GM12873 (cell line): Measurements from ENCODE around the gene AADAC.

ENCODE experiments used
- TF ChIP-seq, protein P1 (sequence below): IDR thresholded peaks from 2 replicates; pipeline ENCODE4 v1.5.1; 2012; ENCODE audit warnings: low read depth, mild to moderate bottlenecking, moderate library complexity, low read length, control low read depth; ENCODE audit not compliant: insufficient read depth; ENCODE audit errors: missing control alignments

Gene AADAC

GRCh38 chr3:151800431-151800830 is 13.5 kb upstream of the AADAC start:
- TF ChIP-seq, protein P1, sequence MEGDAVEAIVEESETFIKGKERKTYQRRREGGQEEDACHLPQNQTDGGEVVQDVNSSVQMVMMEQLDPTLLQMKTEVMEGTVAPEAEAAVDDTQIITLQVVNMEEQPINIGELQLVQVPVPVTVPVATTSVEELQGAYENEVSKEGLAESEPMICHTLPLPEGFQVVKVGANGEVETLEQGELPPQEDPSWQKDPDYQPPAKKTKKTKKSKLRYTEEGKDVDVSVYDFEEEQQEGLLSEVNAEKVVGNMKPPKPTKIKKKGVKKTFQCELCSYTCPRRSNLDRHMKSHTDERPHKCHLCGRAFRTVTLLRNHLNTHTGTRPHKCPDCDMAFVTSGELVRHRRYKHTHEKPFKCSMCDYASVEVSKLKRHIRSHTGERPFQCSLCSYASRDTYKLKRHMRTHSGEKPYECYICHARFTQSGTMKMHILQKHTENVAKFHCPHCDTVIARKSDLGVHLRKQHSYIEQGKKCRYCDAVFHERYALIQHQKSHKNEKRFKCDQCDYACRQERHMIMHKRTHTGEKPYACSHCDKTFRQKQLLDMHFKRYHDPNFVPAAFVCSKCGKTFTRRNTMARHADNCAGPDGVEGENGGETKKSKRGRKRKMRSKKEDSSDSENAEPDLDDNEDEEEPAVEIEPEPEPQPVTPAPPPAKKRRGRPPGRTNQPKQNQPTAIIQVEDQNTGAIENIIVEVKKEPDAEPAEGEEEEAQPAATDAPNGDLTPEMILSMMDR = no peak

DNA sequence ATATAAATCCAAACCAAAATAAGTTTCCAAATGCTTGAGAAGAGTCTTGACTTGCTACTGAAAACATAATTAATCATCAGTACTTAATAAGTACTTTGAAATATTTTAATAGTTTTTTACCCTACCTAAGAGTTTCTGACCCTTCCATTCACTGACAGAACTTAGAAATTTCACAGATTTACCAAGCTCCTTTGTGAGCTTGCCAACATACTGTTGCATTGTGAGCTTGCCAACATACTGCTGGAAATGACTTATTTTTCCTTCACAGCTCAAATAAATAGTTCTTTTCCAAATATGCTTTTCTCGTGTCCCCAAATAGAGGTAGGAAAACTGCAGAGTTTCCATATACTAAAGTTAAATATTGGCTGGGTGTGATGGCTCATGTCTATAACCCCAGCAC is 9.6 kb upstream of the AADAC start:
- TF ChIP-seq, protein P1 = no peak

DNA sequence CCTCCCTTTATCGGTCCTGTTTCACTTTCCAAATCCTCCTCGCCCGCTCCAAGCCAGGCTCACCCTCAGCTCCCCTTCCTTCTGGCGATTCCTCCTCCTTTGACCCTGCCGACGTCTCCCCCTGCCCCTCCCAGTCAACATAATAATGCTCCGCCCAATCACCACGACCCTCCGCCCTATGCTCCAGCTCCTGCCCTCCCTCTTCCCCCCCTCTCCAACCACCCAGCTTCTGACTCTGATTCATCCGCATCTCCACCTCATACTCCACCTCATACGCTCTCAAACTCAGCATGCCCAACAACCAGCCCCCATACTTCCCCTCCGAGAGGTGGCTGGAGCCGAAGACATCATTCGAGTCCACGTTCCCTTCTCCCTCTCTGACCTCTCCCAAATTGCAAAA is 7.1 kb upstream of the AADAC start:
- TF ChIP-seq, protein P1 = no peak

DNA sequence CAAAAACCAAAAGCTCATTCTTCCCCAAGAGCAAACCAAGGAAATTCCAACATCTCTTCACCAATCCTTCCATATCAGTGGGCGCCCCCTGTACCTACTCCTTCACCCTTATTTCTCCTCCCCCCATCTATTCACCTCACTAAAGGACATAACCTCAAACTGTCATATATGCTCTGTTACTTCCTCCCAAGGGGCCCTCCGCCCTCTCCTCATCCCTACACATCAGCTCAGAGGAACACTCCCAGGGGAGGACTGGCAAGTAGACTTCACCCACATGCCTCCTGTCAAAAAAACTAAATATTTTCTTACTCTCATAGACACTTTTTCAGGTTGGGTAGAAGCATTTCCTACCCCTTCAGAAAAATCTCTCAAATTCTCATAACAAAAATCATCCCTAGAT is 2.4 kb upstream of the AADAC start:
- TF ChIP-seq, protein P1 = no peak

DNA sequence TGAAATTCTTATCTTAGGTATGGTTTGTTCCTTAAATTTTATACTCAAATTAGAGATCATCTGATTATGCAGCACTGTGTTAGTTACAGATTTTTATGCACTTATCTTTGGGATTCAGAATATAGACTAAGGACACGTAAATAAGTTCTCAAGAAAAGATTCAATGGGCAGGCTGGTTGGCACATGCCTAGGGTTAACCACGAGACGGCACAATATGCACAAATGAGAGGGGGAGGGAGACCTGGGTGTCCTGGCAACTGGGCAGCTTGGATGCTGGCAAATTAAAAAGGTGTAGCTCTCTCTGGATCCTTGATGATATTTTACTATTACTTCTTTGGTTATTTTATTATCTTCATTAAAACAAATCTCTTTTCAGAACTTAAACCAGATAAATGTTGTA is 672 bp downstream of the AADAC start:
- TF ChIP-seq, protein P1 = no peak

- TF ChIP-seq, protein P1 = no peak
These were observed 2.2 kb downstream of the AADAC start for GRCh38 chr3:151816091-151816604.

GRCh38 chr3:151817473-151817872 is 3.6 kb downstream of the AADAC start:
- TF ChIP-seq, protein P1 = no peak
